ENCODE results near the gene STMN1. TPM values are rescaled to one million over a fixed set of nuclear protein-coding genes. Genes with fewer than 3 reads are reported as not detected.

The STMN1 gene
- total RNA-seq, 4 donors from 2014 or later: 79.2 to 140 (median 105) TPM

- no peaks in the 10 kb centered on the region for H3K27me3 ChIP-seq
- H3K4me3 ChIP-seq: no peak overlapping the region
- 81 to 85% methylated on average over 5 of the region's 5 CpGs for WGBS, 2 donors
- no peak overlapping the region for H3K27ac ChIP-seq
- TF ChIP-seq, protein P1, sequence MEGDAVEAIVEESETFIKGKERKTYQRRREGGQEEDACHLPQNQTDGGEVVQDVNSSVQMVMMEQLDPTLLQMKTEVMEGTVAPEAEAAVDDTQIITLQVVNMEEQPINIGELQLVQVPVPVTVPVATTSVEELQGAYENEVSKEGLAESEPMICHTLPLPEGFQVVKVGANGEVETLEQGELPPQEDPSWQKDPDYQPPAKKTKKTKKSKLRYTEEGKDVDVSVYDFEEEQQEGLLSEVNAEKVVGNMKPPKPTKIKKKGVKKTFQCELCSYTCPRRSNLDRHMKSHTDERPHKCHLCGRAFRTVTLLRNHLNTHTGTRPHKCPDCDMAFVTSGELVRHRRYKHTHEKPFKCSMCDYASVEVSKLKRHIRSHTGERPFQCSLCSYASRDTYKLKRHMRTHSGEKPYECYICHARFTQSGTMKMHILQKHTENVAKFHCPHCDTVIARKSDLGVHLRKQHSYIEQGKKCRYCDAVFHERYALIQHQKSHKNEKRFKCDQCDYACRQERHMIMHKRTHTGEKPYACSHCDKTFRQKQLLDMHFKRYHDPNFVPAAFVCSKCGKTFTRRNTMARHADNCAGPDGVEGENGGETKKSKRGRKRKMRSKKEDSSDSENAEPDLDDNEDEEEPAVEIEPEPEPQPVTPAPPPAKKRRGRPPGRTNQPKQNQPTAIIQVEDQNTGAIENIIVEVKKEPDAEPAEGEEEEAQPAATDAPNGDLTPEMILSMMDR (IDR thresholded peaks at IDR 0.05): no peak
- TF ChIP-seq EP300 (IDR thresholded peaks at IDR 0.05) (no peak), POLR2A (IDR thresholded peaks at IDR 0.05) (no peak)
- H3K36me3 ChIP-seq: no peaks in the 10 kb centered on the region
- DNase-seq (ENCODE audit: low spot score in 2 of 2): no peak
- no peaks in the 10 kb centered on the region for H3K9me3 ChIP-seq
- H3K4me1 ChIP-seq: peaks cover 0 to under 1% (median 0%) of the 10 kb centered on the region in 4 donors
Observed at GRCh38 chr1:25912076-25912831, 6.0 kb upstream of the STMN1 start.

- no peak for DNase-seq (ENCODE audit: low spot score in 2 of 2)
- TF ChIP-seq POLR2A (IDR thresholded peaks at IDR 0.05) (no peak), EP300 (IDR thresholded peaks at IDR 0.05) (no peak)
- TF ChIP-seq, protein P1 (IDR thresholded peaks at IDR 0.05): no peak
Observed at GRCh38 chr1:25911162-25911561, 4.9 kb upstream of the STMN1 start.

DNA sequence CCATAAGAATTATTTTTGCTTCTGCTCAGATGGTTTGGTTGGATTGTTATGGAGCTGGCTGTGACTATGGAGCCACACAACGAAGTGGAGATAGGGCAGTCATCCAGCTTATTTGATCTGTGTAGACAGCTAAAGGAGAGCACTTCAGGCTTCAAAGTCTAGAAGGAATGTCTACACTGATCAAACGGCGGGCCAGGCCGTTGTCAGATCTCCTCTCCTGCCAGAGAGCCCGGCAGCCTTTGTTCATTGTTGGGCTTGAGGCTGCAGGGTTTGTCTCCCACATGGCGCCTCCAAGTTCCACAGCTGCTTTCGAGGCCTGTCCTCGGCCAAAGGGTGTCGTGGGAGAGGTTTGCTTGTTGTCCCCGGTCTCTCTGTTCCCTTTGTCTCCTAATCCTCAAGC, 2.8 kb upstream of the STMN1 start:
- Histone ChIP-seq H3K27ac (peak overlapping the region in 2 of 4 donors; percentile 6 to 42), H3K36me3 (no peaks in the 10 kb centered on the region), H3K27me3 (no peaks in the 10 kb centered on the region), H3K4me3 (no peak overlapping the region), H3K9me3 (no peaks in the 10 kb centered on the region), H3K4me1 (peaks cover 0 to 26% (median 12%) of the 10 kb centered on the region in 4 donors)
- 28 to 34% methylated on average over 10 of the region's 10 CpGs for WGBS, 2 donors
- TF ChIP-seq POLR2A (IDR thresholded peaks at IDR 0.05) (no peak), EP300 (IDR thresholded peaks at IDR 0.05) (no peak)
- TF ChIP-seq, protein P1 (IDR thresholded peaks at IDR 0.05): no peak
- DNase-seq (ENCODE audit: low spot score in 2 of 2): no peak

More at GRCh38 chr1:25911162-25911561, 4.9 kb upstream of the STMN1 start:
- H3K27ac ChIP-seq: no peak overlapping the region
- peaks cover 0 to 12% (median 4%) of the 10 kb centered on the region in 4 donors for H3K4me1 ChIP-seq
- H3K4me3 ChIP-seq: no peak overlapping the region
- no peaks in the 10 kb centered on the region for H3K27me3 ChIP-seq
- H3K36me3 ChIP-seq: no peaks in the 10 kb centered on the region
- H3K9me3 ChIP-seq: no peaks in the 10 kb centered on the region

DNA sequence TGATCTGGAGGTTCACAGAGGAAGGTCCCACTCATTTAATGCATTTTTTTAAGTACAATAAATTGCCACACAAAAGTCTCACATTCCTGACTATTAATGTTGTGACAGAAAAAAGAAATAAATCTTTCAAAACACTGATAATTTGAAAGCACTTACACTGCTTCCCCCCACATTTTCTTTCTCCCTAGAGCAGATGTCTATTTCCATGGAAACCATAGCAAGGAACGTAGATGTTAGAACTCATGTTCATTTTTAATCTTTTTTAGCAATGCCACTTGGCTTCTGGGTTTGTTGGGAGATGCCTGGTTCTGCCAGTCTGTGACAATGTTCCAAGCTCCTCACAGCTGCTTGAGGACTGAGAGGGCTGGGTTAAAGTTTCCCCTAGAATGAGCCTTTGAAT, 1.9 kb upstream of the STMN1 start:
- Histone ChIP-seq H3K9me3 (no peaks in the 10 kb centered on the region), H3K4me3 (no peak overlapping the region), H3K36me3 (peaks cover 0 to 2% (median 0%) of the 10 kb centered on the region in 3 donors), H3K27me3 (no peaks in the 10 kb centered on the region), H3K4me1 (peaks cover 0 to 34% (median 15%) of the 10 kb centered on the region in 4 donors), H3K27ac (peak overlapping the region in 2 of 4 donors; percentile 96 to 97)
- WGBS, 2 donors: 69 to 83% methylated on average over 1 of the region's 1 CpG
- TF ChIP-seq POLR2A (IDR thresholded peaks at IDR 0.05) (no peak), EP300 (IDR thresholded peaks at IDR 0.05) (no peak)
- TF ChIP-seq, protein P1 (IDR thresholded peaks at IDR 0.05): no peak
- no peak for DNase-seq (ENCODE audit: low spot score in 2 of 2)

DNA sequence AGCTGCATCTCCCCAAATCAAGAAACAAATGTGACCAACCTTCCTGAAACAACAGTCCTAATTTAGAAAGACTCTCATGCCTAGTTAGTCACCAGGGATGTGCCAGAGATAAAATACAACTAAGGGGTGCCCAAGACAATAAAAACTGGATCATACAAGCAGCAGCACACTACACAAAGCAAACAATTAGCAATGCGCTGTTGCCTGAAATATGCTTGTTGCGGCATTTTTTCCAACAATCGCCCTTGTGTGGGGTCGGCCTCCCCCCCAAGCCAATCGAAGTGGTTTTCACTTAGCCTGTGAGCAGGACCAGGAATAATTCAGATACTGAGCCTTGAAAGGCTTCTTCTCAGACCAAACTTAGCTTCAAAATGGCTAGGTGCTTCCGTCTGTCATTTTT, 1.4 kb upstream of the STMN1 start:
- 56 to 62% methylated on average over 6 of the region's 6 CpGs for WGBS, 2 donors
- H3K27ac ChIP-seq: peak overlapping the region in 2 of 4 donors; percentile 96 to 97
- TF ChIP-seq POLR2A (IDR thresholded peaks at IDR 0.05) (no peak), EP300 (IDR thresholded peaks at IDR 0.05) (no peak)
- TF ChIP-seq, protein P1 (IDR thresholded peaks at IDR 0.05): no peak
- no peak for DNase-seq (ENCODE audit: low spot score in 2 of 2)
- no peaks in the 10 kb centered on the region for H3K9me3 ChIP-seq
- no peaks in the 10 kb centered on the region for H3K27me3 ChIP-seq
- no peak overlapping the region for H3K4me3 ChIP-seq
- peaks cover 0 to 40% (median 16%) of the 10 kb centered on the region in 4 donors for H3K4me1 ChIP-seq
- peaks cover 0 to 6% (median 0%) of the 10 kb centered on the region in 3 donors for H3K36me3 ChIP-seq
